GM03348 (cell line): ENCODE measurements around the gene DUSP21.
"Not testable (repeated sequence)": the region's sequence is repeated elsewhere in the genome, so short reads cannot be mapped to it uniquely, and the experiment has no call there.

ENCODE experiments used
- DNase-seq: peaks from one replicate; pipeline ENCODE4 v3.0.0; 2012; ENCODE audit warnings: low spot score

The DUSP21 gene

DNA sequence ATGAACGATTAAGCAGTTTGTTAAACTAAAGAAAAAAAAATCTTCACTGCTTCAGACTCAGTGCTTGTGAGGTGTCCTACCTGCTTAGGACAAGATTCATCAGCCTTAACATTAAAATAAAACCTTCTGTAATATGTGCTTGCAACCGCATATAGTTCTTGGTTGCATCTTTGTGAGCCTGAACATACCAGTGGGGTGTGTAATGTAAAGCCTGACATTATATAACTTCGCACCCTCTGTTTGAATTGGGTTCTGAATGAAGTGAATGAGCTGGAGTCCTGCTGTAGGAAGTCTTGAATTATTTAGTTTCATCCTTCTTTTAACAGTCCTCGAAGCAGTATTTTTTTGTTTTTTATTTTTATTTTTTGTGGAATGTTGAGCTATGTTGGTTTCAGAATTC lies 32.3 kb downstream of the DUSP21 start:
- no peak for DNase-seq

DNA sequence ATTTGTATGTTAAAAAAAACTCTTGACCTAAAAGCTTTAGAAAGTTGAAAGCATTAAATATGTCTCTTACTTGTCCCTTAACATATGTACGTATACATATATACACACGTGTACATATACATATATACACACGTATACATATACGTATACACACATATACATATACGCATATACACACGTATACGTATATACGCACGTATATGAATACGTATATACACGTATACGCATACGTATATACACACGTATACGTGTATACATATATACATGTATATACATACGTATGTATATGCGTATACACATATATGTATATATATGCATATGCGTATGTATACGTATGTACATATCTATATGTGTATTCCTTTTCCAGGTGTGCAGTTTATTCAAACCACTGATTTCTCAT lies 32.9 kb downstream of the DUSP21 start:
- DNase-seq = no peak

DNA sequence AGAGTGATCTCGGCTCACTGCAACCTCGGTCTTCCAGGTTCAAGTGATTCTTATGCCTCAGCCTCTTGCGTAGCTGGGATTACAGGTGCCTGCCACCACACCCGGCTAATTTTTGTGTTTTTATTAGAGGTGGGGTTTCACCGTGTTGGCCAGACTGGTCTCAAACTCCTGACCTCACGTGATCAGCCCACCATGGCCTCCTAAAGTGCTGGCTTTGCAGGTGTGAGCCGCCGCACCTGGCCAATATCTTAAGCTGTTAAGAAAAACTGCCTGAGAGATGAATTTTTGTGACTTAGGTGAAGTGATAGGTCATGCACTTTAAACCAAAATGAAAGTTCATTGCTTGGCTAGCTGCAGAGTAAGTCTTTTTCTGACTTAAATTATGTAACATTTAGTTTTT lies 35.0 kb downstream of the DUSP21 start:
- no peak for DNase-seq

DNA sequence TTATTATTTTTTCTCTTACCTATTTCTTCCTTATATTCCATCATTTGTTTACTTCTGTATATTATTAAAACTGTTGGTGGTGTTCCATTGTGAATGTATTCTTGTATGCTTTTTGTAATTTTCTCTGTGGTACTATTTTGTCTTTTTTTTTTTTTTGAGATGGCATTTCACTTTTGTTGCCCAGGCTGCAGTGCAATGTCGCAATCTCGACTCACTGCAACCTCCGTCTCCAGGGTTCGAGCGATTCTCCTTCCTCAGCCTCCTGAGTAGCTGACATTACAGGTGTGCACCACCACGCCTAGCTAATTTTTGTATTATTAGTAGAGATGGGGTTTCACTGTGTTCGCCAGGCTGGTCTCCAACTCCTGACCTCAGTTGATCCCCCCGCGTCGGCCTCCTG lies 37.7 kb downstream of the DUSP21 start:
- DNase-seq = no peak

DNA sequence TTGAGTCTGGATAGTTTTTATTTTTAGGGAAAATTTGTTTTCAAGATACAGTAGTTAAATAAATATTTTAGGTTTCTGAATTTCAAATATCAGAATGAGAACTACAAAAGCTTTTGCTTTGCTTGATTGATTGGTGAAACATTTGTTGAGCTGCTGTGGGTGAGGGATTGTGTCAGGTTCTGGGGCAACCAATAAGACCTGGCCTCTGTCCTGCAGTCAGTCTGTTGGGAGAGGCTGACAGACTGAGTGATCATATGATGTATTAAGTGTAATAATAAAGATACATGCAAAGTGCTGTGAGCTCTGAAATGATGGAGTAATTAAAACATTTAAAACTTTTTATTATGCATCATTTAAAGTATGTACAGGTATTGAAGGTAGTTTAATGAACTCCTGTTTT lies 38.8 kb downstream of the DUSP21 start:
- no peak for DNase-seq

DNA sequence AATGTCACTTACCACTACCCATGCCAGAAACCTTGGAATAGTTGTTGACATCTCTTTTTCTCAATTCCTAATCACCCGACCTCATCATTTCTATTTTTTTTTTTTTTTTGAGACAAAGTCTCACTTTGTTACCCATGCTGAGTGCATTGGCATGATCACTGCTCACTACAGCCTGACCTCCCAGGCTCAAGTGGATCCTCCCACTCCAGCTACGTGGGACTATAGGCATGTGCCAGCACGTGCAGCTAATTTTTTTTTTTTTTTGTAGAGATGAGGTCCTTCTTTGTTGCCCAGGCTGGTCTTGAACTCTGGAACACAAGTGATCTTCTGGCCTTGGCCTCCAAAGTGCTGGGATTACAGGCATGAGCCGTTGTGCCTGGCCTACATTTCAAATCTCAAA lies 41.1 kb downstream of the DUSP21 start:
- DNase-seq = no peak

DNA sequence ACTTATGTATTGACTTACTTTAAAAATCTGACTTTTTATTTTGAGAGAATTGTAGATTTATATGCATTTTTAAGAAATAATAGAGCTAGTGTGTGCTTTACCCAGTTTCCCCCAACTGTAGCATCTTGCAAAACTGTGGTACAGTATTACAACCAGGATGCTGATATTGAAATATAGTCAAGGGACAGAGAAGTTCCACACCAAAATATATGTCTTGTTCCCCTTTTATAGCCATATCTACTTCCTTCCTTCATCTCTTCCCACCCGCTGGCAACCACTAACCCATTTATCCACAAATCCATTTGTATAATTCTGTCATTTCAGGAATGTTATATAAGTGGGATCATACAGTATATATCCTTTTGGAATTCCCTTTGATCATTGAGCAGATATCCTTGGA lies 46.0 kb downstream of the DUSP21 start:
- DNase-seq = no peak

DNA sequence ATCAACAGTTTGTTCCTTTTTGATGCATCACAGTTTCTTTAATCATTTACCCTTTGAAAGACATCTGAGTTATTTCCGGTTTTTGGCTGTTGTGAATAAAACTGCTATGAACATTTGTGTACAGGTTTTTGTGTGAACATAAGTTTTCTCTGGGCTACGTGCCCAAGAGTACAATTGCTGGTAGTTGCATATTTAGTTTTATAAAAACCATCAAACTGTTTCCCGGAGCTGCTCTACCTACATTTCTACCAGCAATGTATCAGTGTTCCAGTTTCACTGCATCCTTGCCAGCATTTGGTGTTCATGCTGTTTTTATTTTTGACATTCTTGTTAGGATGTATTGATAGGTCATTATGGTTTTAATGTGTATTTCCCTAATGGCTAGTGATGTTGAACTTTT lies 46.4 kb downstream of the DUSP21 start:
- no peak for DNase-seq

DNA sequence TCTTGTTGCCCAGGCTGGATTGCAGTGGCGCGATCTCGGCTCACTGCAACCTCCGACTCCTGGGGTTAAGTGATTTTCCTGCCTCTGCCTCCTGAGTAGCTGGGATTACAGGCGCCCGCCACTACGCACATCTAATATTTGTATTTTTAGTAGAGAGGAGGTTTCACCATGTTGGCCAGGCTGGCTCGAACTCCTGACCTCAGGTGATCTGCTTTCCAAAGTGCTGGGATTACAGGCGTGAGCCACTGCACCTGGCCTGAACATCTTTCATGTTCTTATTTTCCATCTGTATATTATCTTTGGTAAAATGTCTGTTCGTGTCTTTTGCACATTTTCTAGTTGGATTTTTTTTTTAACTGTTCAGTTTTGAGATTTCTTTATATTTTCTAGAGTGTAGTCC lies 46.9 kb downstream of the DUSP21 start:
- not testable (repeated sequence) for DNase-seq

DNA sequence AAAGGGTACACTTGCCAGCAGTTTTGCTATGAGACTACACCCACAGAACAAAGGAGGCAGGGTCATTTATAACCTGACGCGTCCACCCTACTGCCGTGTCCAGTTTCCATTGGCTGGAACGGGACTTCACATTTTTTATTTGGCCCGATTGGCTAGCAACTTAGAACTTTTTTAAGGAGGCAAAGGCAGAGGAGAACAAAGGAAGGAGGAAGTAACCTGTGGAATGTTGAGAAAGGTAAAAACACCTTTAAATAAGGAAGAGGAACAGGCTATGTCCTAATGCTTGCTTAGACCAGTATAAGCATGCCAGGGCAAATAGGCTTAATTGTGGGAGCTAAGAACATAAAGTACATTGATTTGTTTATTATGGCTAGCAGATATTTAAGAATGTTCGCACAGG lies 47.8 kb downstream of the DUSP21 start:
- no peak for DNase-seq
